OCI-LY3 (cell line): Measurements from ENCODE around the gene CTXND2.
A peak's percentile ranks its signal among the peaks of the same experiment; 100 is the strongest.
"Not testable (repeated sequence)": the region's sequence is repeated elsewhere in the genome, so short reads cannot be mapped to it uniquely, and the experiment has no call there.

Source experiments
- H2AFZ ChIP-seq: fragments of 200-600, 300-600 bp; shearing (Covaris generic); 2 replicates; pipeline ENCODE4 v1.6.0; 2014; ENCODE audit warnings: antibody characterized with exemption, low read depth, low read length
- H3K27ac ChIP-seq: fragments of 200-600, 300-600 bp; sonication (generic); 2 replicates; pipeline ENCODE4 v1.5.1; 2014; ENCODE audit warnings: mild to moderate bottlenecking, low read length, moderate library complexity, mixed read lengths
- H3K27me3 ChIP-seq: fragments of 200-600, 300-600 bp; sonication (generic); 2 replicates; pipeline ENCODE4 v1.6.1; 2014; ENCODE audit warnings: low read depth, low read length, mixed read lengths
- H3K36me3 ChIP-seq: fragments of 200-600, 300-600 bp; sonication (generic); replicated peaks from 2 replicates; pipeline ENCODE3; 2014; ENCODE audit warnings: low read depth, low read length, mixed read lengths
- H3K4me1 ChIP-seq: fragments of 300-600, 200-600 bp; sonication (generic); 2 replicates; pipeline ENCODE4 v1.6.1; 2014; ENCODE audit warnings: low read length, mixed read lengths
- H3K4me2 ChIP-seq: fragments of 200-600, 300-600 bp; sonication (generic); 2 replicates; pipeline ENCODE4 v1.6.1; 2014; ENCODE audit warnings: low read length, mixed read lengths
- H3K4me3 ChIP-seq: fragments of 300-600, 200-600 bp; sonication (generic); 2 replicates; pipeline ENCODE4 v1.5.1; 2014; ENCODE audit warnings: antibody characterized with exemption, mild to moderate bottlenecking, low read length, moderate library complexity
- H3K79me2 ChIP-seq: fragments of 300-600, 200-600 bp; shearing (Covaris generic); 2 replicates; pipeline ENCODE4 v1.6.1; 2014; ENCODE audit warnings: mild to moderate bottlenecking, low read length, mixed read lengths
- H3K9ac ChIP-seq: fragments of 300-600, 200-600 bp; shearing (Covaris generic); 2 replicates; pipeline ENCODE4 v1.6.0; 2014; ENCODE audit warnings: mild to moderate bottlenecking, low read length, moderate library complexity
- H3K9me3 ChIP-seq: fragments of 200-600, 300-600 bp; shearing (Covaris generic); 2 replicates; pipeline ENCODE4 v1.6.1; 2014; ENCODE audit warnings: low read length, mixed read lengths; ENCODE audit not compliant: insufficient read depth
- H4K20me1 ChIP-seq: fragments of 200-600, 300-600 bp; sonication (generic); 2 replicates; pipeline ENCODE4 v1.6.1; 2016; ENCODE audit warnings: low read length, mixed read lengths; ENCODE audit not compliant: insufficient read depth
- CTCF ChIP-seq: fragments of 200-600, 300-600 bp; sonication (generic); IDR thresholded peaks from 2 replicates; pipeline ENCODE4 v1.5.1; 2014; ENCODE audit warnings: antibody characterized with exemption, low read length, low read depth
- EZH2phosphoT487 ChIP-seq: fragments of 200-600 bp; shearing (Covaris generic); IDR thresholded peaks from 2 replicates; pipeline ENCODE4 v1.6.1; 2018; ENCODE audit warnings: antibody characterized with exemption, mixed run types, low read depth

The CTXND2 gene

DNA sequence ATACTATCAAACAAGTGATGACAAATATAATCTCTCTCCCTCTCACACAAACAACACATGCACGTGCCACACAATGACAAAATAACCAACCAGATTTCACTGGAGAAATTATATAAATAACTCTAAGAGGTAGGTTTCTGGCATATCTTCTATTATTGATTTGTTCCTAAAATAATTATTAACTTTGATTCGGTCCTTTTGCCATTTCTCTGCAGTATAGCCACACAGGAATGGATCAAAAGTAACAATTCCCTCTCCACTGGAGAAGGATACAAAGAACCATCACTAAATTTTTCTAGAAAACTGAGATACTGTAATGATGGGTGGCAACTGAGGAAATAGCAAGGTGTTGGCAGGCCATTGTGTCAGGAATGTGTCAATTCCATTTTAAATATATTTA lies 44.0 kb upstream of the CTXND2 start:
- no peaks in the 10 kb centered on the region for H4K20me1 ChIP-seq
- H3K79me2 ChIP-seq, result no peaks in the 10 kb centered on the region
- no peaks in the 10 kb centered on the region for H3K27me3 ChIP-seq
- H3K4me3 ChIP-seq, result no peak overlapping the region
- no peaks in the 10 kb centered on the region for H3K9me3 ChIP-seq
- H3K4me2 ChIP-seq, result no peak overlapping the region
- peaks cover 44% of the 10 kb centered on the region for H3K36me3 ChIP-seq
- H2AFZ ChIP-seq, result no peak overlapping the region
- no peak for TF ChIP-seq CTCF
- TF ChIP-seq EZH2phosphoT487, result no peak
- no peak overlapping the region for H3K27ac ChIP-seq
- peaks cover 27% of the 10 kb centered on the region for H3K4me1 ChIP-seq
- no peak overlapping the region for H3K9ac ChIP-seq

GRCh38 chr1:150843474-150843873 lies 43.5 kb upstream of the CTXND2 start:
- Histone ChIP-seq H3K27ac (no peak overlapping the region), H2AFZ (no peak overlapping the region), H3K9me3 (no peaks in the 10 kb centered on the region), H3K4me1 (peaks cover 24% of the 10 kb centered on the region), H3K4me2 (no peak overlapping the region), H4K20me1 (no peaks in the 10 kb centered on the region), H3K79me2 (no peaks in the 10 kb centered on the region), H3K4me3 (no peak overlapping the region), H3K36me3 (peaks cover 40% of the 10 kb centered on the region), H3K9ac (no peak overlapping the region), H3K27me3 (no peaks in the 10 kb centered on the region)
- TF ChIP-seq EZH2phosphoT487 (no peak), CTCF (no peak)

DNA sequence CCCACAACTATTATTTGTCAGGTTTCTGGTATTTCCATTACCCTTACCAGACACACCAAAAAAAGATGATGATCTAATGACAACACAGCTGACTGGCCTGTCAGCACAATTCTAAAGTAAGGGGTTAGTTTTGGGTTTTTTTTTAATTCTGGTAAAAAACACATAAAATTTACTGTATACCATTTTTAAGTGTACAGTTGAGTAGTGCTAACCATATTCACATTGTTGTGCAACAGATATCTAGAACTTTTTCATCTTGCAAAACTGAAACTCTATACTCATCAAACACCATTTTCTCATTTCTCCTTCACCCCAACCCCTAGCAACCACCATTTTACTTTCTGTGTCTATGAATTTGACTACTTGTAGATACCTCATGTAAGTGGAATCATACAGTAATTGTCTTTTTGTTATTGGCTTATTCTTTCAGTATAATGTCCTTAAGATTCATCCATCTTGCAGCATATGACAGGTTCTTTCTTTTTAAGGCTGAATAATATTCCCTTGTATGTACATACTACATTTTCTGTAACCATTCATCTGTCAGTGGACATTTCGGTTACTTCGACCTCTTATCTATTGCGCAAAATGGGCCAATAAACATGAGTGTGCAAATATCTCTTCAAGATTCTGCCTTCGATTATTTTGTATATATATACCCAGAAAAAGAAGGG lies 40.3 kb upstream of the CTXND2 start:
- Histone ChIP-seq H3K4me1 (peaks cover 12% of the 10 kb centered on the region), H3K27me3 (no peaks in the 10 kb centered on the region), H3K4me2 (peak overlapping the region; percentile 10; the same call in 1 of the 2 replicates), H2AFZ (no peak overlapping the region), H3K9ac (no peak overlapping the region), H3K79me2 (no peaks in the 10 kb centered on the region), H4K20me1 (no peaks in the 10 kb centered on the region), H3K4me3 (no peak overlapping the region), H3K36me3 (peaks cover 24% of the 10 kb centered on the region), H3K27ac (no peak overlapping the region), H3K9me3 (no peaks in the 10 kb centered on the region)
- TF ChIP-seq EZH2phosphoT487 (no peak), CTCF (no peak)

DNA sequence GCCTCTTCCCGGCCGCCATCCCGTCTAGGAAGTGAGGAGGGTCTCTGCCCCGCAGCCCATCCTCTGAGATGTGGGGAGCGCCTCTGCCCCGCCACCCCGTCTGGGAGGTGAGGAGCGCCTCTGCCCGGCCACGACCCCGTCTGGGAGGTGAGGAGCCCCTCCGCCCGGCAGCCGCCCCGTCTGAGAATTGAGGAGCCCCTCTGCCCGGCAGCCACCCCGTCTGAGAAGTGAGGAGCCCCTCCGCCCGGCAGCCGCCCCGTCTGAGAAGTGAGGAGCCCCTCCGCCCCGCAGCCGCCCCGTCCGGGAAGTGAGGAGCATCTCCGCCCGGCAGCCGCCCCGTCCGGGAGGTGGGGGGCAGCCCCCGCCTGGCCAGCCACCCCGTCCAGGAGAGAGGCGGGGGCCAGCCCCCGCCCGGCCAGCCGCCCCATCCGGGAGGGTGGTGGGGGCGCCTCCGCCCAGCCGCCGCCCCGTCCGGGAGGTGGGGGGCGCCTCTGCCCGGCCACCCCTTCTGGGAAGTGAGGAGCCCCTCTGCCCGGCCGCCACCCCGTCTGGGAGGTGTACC lies 36.1 kb upstream of the CTXND2 start:
- not testable (repeated sequence) for H3K79me2 ChIP-seq, H3K4me2 ChIP-seq

DNA sequence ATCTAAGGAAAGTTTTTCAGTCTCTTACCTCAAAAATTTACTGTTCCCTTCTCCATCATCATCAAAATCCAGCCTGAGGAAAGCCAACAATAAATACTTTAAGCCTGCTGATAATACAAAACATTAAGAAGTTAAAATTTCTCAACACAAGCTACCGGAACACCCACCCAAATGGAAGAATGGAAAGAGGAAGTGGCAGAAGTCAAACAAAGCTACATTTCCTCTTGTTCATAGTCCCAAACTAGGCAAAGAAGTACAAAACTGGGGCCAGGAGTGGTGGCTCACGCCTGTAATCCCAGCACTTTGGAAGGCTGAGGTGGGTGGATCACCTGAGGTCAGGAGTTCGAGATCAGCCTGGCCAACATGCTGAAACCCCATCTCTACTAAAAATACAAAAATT lies 34.2 kb upstream of the CTXND2 start:
- H3K79me2 ChIP-seq, H3K4me1 ChIP-seq, H4K20me1 ChIP-seq, H3K4me2 ChIP-seq, H3K4me3 ChIP-seq, H2AFZ ChIP-seq, H3K27me3 ChIP-seq, H3K9ac ChIP-seq, H3K9me3 ChIP-seq: not testable (repeated sequence)
- Histone ChIP-seq H3K36me3 (peaks cover 39% of the 10 kb centered on the region), H3K27ac (peak overlapping the region; percentile 10; the same call in 1 of the 2 replicates)

More for the DNA sequence above, 36.1 kb upstream of the CTXND2 start:
- Histone ChIP-seq H3K4me1 (peaks cover 17% of the 10 kb centered on the region), H3K36me3 (peaks cover 40% of the 10 kb centered on the region)
- not testable (repeated sequence) for H2AFZ ChIP-seq, H3K9me3 ChIP-seq, H3K27me3 ChIP-seq, H3K9ac ChIP-seq, H4K20me1 ChIP-seq, H3K27ac ChIP-seq, H3K4me3 ChIP-seq
